WTC11 (cell line): Measurements from ENCODE around the gene CLTCL1. TPM values are rescaled to one million over a fixed set of nuclear protein-coding genes. Genes with fewer than 3 reads are reported as not detected.

ENCODE experiments used
- ATAC-seq: fragments of 200-7000 bp; cut with Tn5 transposase; 2 replicates; pipeline ENCODE4 v1.10.0; 2021; ENCODE audit warnings: mild to moderate bottlenecking, moderate library complexity
- CTCF ChIA-PET: fragments of 300-600 bp; sonication (Branson Sonifier 250); formaldehyde crosslinking; loops from one replicate; lab custom pipeline; 2021; ENCODE audit warnings: antibody characterized with exemption; lab: Charles Lee
- POLR2A ChIA-PET: fragments of 350-600 bp; sonication (Branson Sonifier 250); formaldehyde crosslinking; loops from one replicate; lab custom pipeline; 2021; ENCODE audit warnings: antibody characterized with exemption; lab: Charles Lee
- DNase-seq: peaks from one replicate; pipeline ENCODE4 v3.0.0; 2021; ENCODE audit warnings: low spot score
- H3K27ac Mint-ChIP-seq: 2 replicates; pipeline ENCODE4 v1.8.0; 2021; ENCODE audit warnings: mixed read lengths
- H3K27me3 Mint-ChIP-seq: 2 replicates; pipeline ENCODE4 v1.8.0; 2021; ENCODE audit warnings: low read depth, mild to moderate bottlenecking, moderate library complexity, mixed read lengths
- H3K36me3 Mint-ChIP-seq: 2 replicates; pipeline ENCODE4 v1.8.0; 2021; ENCODE audit warnings: mixed read lengths
- H3K4me1 Mint-ChIP-seq: 2 replicates; pipeline ENCODE4 v1.8.0; 2022; ENCODE audit warnings: mixed read lengths
- H3K4me3 Mint-ChIP-seq: 2 replicates; pipeline ENCODE4 v1.8.0; 2021; ENCODE audit warnings: mild to moderate bottlenecking, moderate library complexity, mixed read lengths
- H3K9me3 Mint-ChIP-seq: 2 replicates; pipeline ENCODE4 v1.8.0; 2021; ENCODE audit warnings: mixed read lengths
- AFF4 ChIP-seq: sonication (generic); formaldehyde crosslinking; IDR thresholded peaks from 2 replicates; pipeline ENCODE4 v1.8.1; 2023; ENCODE audit warnings: mild to moderate bottlenecking, missing genetic modification reagents, borderline replicate concordance
- AR ChIP-seq: fragments of 250-450 bp; sonication (Bioruptor Pico); IDR thresholded peaks from 2 replicates; pipeline ENCODE4 v1.9.0; 2021; ENCODE audit warnings: mild to moderate bottlenecking
- CREB1 ChIP-seq: sonication (generic); formaldehyde crosslinking; IDR thresholded peaks from 2 replicates; pipeline ENCODE4 v1.8.0; 2023; ENCODE audit warnings: mild to moderate bottlenecking, missing genetic modification reagents
- EMX1 ChIP-seq: fragments of 250-450 bp; sonication (Bioruptor Pico); IDR thresholded peaks from 2 replicates; pipeline ENCODE4 v1.8.0; 2021; ENCODE audit warnings: mild to moderate bottlenecking
- ESRRA ChIP-seq: sonication (generic); formaldehyde crosslinking; IDR thresholded peaks from 2 replicates; pipeline ENCODE4 v1.8.1; 2022; ENCODE audit warnings: mild to moderate bottlenecking, missing genetic modification reagents, borderline replicate concordance
- FOXP1 ChIP-seq: sonication (generic); formaldehyde crosslinking; IDR thresholded peaks from 2 replicates; pipeline ENCODE4 v1.8.0; 2022; ENCODE audit warnings: missing genetic modification reagents, mild to moderate bottlenecking, moderate library complexity, borderline replicate concordance
- HMGA2 ChIP-seq: fragments of 250-450 bp; sonication (Bioruptor Pico); IDR thresholded peaks from 2 replicates; pipeline ENCODE4 v1.4.0; 2021; ENCODE audit warnings: mild to moderate bottlenecking, moderate library complexity
- MLX ChIP-seq: sonication (generic); formaldehyde crosslinking; IDR thresholded peaks from 2 replicates; pipeline ENCODE4 v1.8.1; 2023; ENCODE audit warnings: mild to moderate bottlenecking, missing genetic modification reagents, moderate library complexity
- MXD4 ChIP-seq: fragments of 250-450 bp; sonication (Bioruptor Pico); IDR thresholded peaks from 2 replicates; pipeline ENCODE4 v1.8.0; 2021; ENCODE audit warnings: mild to moderate bottlenecking, moderate library complexity, borderline replicate concordance
- OVOL2 ChIP-seq: fragments of 250-450 bp; sonication (Bioruptor Pico); IDR thresholded peaks from 2 replicates; pipeline ENCODE4 v1.9.0; 2021; ENCODE audit warnings: mild to moderate bottlenecking, borderline replicate concordance
- PREB ChIP-seq: sonication (generic); formaldehyde crosslinking; IDR thresholded peaks from 2 replicates; pipeline ENCODE4 v1.8.1; 2022; ENCODE audit warnings: mild to moderate bottlenecking, missing genetic modification reagents, moderate library complexity, borderline replicate concordance
- SP1 ChIP-seq: sonication (generic); formaldehyde crosslinking; conservative IDR thresholded peaks from 2 replicates; pipeline ENCODE4 v1.8.1; 2022; ENCODE audit warnings: missing genetic modification reagents
- STAT6 ChIP-seq: sonication (generic); formaldehyde crosslinking; conservative IDR thresholded peaks from 2 replicates; pipeline ENCODE4 v1.8.1; 2023; ENCODE audit warnings: mild to moderate bottlenecking, low read depth, missing genetic modification reagents, moderate library complexity
- TCF7 ChIP-seq: sonication (generic); formaldehyde crosslinking; IDR thresholded peaks from 2 replicates; pipeline ENCODE4 v1.8.0; 2022; ENCODE audit warnings: mild to moderate bottlenecking, low read depth, missing genetic modification reagents, moderate library complexity
- TEAD1 ChIP-seq: sonication (generic); formaldehyde crosslinking; IDR thresholded peaks from 2 replicates; pipeline ENCODE4 v1.8.0; 2022; ENCODE audit warnings: mild to moderate bottlenecking, missing genetic modification reagents
- USF1 ChIP-seq: sonication (generic); formaldehyde crosslinking; IDR thresholded peaks from 2 replicates; pipeline ENCODE4 v1.8.0; 2022; ENCODE audit warnings: mild to moderate bottlenecking, missing genetic modification reagents
- ZMAT4 ChIP-seq: fragments of 250-450 bp; sonication (Bioruptor Pico); IDR thresholded peaks from 2 replicates; pipeline ENCODE4 v1.9.0; 2021; ENCODE audit warnings: mild to moderate bottlenecking
- ZNF317 ChIP-seq: sonication (generic); formaldehyde crosslinking; IDR thresholded peaks from 2 replicates; pipeline ENCODE4 v1.8.1; 2023; ENCODE audit warnings: low read depth, mild to moderate bottlenecking, moderate library complexity, missing genetic modification reagents, borderline replicate concordance
- ZNF396 ChIP-seq: fragments of 250-450 bp; sonication (Bioruptor Pico); IDR thresholded peaks from 2 replicates; pipeline ENCODE4 v1.8.0; 2021; ENCODE audit warnings: mild to moderate bottlenecking, moderate library complexity, borderline replicate concordance
- total RNA-seq: library from RNA; stranded (reverse); gene quantifications from 3 replicates; pipeline ENCODE4 v1.2.3, GENCODE V29; 2021

Gene CLTCL1
- total RNA-seq, 1 experiment from 2014 or later = 15.5 TPM

- H3K36me3 Mint-ChIP-seq = peaks cover 42% of the 10 kb centered on the region
Observed at GRCh38 chr22:19196841-19197612, 94.5 kb downstream of the CLTCL1 start.

GRCh38 chr22:19195796-19196731 is 95.5 kb downstream of the CLTCL1 start:
- ChIA-PET POLR2A (interaction anchor here (0.6 kb wide), 1 partner anchor 1074 kb away, joined by 3 read pairs; no protein-coding TSS in a partner anchor), CTCF (interaction anchor here (0.5 to 1.2 kb wide), 2 partner anchors 16 to 1921 kb away, joined by 3 to 5 read pairs; no protein-coding TSS in a partner anchor)
- DNase-seq (no peak), ATAC-seq (no peak)
- H3K4me3 Mint-ChIP-seq = no peak overlapping the region
- peaks cover 42% of the 10 kb centered on the region for H3K36me3 Mint-ChIP-seq
- no peaks in the 10 kb centered on the region for H3K4me1 Mint-ChIP-seq
- no peak overlapping the region for H3K27ac Mint-ChIP-seq
- H3K27me3 Mint-ChIP-seq = no peaks in the 10 kb centered on the region
- H3K9me3 Mint-ChIP-seq = peaks cover 5% of the 10 kb centered on the region; the same call in 1 of the 2 replicates
- TF ChIP-seq ZNF396 (no peak), AFF4 (no peak), USF1 (CRISPR knock-in tag) (no peak), ZNF317 (CRISPR knock-in tag) (no peak), CREB1 (CRISPR knock-in tag) (no peak), TEAD1 (no peak), AR (no peak), STAT6 (CRISPR knock-in tag) (no peak), ESRRA (CRISPR knock-in tag) (no peak), MLX (CRISPR knock-in tag) (no peak), ZMAT4 (CRISPR knock-in tag) (no peak), EMX1 (no peak), MXD4 (CRISPR knock-in tag) (no peak), SP1 (CRISPR knock-in tag) (no peak), PREB (CRISPR knock-in tag) (no peak), HMGA2 (CRISPR knock-in tag) (no peak)

More at GRCh38 chr22:19196841-19197612, 94.5 kb downstream of the CLTCL1 start:
- DNase-seq (no peak), ATAC-seq (no peak)
- Mint-ChIP-seq H3K27ac (peak overlapping the region; percentile 24; the same call in 1 of the 2 replicates), H3K9me3 (peaks cover 5% of the 10 kb centered on the region; the same call in 1 of the 2 replicates), H3K4me1 (no peaks in the 10 kb centered on the region), H3K4me3 (no peak overlapping the region), H3K27me3 (no peaks in the 10 kb centered on the region)
- CTCF ChIA-PET = interaction anchor here (1.2 kb wide), 1 partner anchor 17 kb away, joined by 3 read pairs; no protein-coding TSS in a partner anchor
- no peak for TF ChIP-seq FOXP1 (CRISPR knock-in tag)
- no peak for TF ChIP-seq TCF7 (CRISPR knock-in tag)
- TF ChIP-seq OVOL2 (CRISPR knock-in tag) = no peak
- POLR2A ChIA-PET = no interaction called here
